ENCODE data around the gene OR8S1.
"Not testable (repeated sequence)": the region's sequence is repeated elsewhere in the genome, so short reads cannot be mapped to it uniquely, and the experiment has no call there.

Gene OR8S1, protein sequence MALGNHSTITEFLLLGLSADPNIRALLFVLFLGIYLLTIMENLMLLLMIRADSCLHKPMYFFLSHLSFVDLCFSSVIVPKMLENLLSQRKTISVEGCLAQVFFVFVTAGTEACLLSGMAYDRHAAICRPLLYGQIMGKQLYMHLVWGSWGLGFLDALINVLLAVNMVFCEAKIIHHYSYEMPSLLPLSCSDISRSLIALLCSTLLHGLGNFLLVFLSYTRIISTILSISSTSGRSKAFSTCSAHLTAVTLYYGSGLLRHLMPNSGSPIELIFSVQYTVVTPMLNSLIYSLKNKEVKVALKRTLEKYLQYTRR

DNA sequence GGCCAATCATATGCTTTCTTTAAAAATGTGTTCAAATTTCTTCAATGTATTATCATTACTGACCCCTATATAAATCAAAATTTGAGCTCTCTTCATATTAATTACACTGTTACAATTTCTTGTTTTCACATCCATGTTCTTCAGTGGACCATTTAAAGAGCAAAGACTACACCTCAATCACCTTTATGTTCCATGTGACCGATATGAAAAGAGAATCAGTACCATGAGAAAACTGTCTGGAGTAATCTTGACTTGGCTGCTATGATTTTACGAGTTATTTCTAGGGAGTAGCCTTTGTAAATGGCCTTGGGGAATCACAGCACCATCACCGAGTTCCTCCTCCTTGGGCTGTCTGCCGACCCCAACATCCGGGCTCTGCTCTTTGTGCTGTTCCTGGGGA is at the start of gene OR8S1:
TSS of gene OR8S1 (plus strand) at position 301 of the 400 bp plus-strand sequence. CDS start at position 301, 0 bp downstream.
- no peak for DNase-seq (ENCODE audit: extremely low read depth, low read depth)
- TF ChIP-seq, protein P1, sequence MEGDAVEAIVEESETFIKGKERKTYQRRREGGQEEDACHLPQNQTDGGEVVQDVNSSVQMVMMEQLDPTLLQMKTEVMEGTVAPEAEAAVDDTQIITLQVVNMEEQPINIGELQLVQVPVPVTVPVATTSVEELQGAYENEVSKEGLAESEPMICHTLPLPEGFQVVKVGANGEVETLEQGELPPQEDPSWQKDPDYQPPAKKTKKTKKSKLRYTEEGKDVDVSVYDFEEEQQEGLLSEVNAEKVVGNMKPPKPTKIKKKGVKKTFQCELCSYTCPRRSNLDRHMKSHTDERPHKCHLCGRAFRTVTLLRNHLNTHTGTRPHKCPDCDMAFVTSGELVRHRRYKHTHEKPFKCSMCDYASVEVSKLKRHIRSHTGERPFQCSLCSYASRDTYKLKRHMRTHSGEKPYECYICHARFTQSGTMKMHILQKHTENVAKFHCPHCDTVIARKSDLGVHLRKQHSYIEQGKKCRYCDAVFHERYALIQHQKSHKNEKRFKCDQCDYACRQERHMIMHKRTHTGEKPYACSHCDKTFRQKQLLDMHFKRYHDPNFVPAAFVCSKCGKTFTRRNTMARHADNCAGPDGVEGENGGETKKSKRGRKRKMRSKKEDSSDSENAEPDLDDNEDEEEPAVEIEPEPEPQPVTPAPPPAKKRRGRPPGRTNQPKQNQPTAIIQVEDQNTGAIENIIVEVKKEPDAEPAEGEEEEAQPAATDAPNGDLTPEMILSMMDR (IDR thresholded peaks at IDR 0.05; ENCODE audit: low read depth, low read length, missing control alignments) = no peak
- no peak within 1 kb of the TSS for H3K4me3 ChIP-seq (replicated peaks; ENCODE audit: low read depth, low read length)

DNA sequence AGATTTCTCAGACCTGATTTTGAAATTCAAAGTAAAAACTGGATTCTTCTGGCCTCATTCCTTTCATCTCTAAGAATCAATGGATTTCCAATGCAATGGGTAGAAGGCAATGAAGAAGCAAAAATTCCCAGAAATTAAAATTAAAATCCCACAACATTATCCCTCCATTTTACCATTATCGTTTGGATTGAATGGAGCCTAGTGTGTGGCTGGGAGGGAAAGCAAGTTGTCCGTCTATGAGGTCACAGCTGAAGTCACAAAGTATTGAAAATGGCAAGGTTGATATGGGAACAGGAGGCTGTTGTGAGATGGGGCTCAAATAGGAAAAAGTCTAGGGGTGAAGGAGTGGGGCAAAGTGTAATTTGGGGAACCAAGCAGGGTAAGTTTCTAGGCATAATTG is 43.2 kb upstream of the OR8S1 start, which contains the start of gene C12orf54:
TSS of gene C12orf54 (plus strand) at position 301 of the 400 bp plus-strand sequence. CDS start 799 bp downstream, outside the sequence.
- TF ChIP-seq, protein P1 (IDR thresholded peaks at IDR 0.05; ENCODE audit: low read depth, low read length, missing control alignments) = no peak
- H3K4me3 ChIP-seq (replicated peaks; ENCODE audit: low read depth, low read length) = no peak within 1 kb of the TSS
- DNase-seq (ENCODE audit: extremely low read depth, low read depth) = no peak

DNA sequence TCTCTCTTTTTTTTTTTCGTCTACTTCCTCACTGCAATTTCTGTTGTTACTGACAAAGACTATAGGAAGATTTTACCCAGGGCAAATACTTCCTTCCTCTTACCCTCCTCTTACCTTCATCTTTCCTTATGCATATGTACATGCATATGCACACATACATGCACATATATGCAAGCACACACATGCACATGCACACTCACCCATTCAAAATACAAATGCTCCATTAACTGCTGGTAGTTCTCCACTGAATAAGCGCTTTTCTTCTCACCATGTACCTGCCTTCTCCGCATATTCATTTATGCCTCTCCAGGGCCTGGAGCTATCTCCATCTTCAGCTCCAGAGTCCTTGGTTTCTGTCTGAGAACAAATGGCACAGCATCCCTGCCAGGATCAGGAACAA is 42.5 kb upstream of the OR8S1 start:
- H3K4me3 ChIP-seq (replicated peaks; ENCODE audit: low read depth, low read length) = no peak overlapping the region
- DNase-seq (ENCODE audit: extremely low read depth, low read depth) = no peak
- TF ChIP-seq, protein P1 (IDR thresholded peaks at IDR 0.05; ENCODE audit: low read depth, low read length, missing control alignments) = no peak

DNA sequence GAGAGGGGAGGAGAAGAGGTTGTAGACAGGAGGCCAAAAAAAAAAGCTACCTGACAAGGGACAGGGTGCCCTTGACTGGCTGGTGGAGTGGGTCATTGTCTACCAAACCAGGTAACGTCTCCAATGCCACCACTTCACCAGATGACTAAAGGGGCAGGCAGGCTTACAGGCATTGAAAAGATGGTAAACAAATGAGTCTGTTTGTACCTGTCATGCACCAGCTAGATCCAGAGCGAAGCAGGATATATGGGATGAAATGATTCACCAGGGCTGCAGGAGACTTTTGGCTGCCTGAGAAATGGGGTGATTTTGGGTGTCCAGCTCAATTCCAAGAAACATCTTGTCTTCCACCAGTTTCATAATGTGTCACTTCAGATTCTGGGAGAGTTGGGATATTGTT is 39.2 kb upstream of the OR8S1 start:
- TF ChIP-seq, protein P1 (IDR thresholded peaks at IDR 0.05; ENCODE audit: low read depth, low read length, missing control alignments) = no peak
- no peak for DNase-seq (ENCODE audit: extremely low read depth, low read depth)
- no peak overlapping the region for H3K4me3 ChIP-seq (replicated peaks; ENCODE audit: low read depth, low read length)

DNA sequence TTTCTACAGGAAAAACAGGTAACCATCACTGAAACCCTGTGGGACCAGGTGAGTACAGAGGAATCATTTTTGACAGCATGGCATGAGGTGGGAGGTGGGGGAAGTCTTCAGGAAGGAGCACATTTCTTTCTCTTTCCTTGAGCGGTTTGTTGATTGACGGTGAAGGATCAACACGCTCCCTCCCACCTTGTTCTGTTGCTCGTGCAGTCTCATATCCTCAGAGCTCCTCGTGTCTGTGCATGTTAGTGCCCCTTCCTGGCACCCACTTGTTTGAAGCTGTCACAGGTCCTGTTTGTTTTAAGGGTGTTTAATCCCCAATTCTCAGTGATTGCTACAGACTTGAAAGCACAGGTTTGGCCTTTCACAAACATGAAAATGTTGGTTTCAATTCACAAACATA is 38.8 kb upstream of the OR8S1 start:
- TF ChIP-seq, protein P1 (IDR thresholded peaks at IDR 0.05; ENCODE audit: low read depth, low read length, missing control alignments) = no peak
- H3K4me3 ChIP-seq (replicated peaks; ENCODE audit: low read depth, low read length) = no peak overlapping the region
- no peak for DNase-seq (ENCODE audit: extremely low read depth, low read depth)

DNA sequence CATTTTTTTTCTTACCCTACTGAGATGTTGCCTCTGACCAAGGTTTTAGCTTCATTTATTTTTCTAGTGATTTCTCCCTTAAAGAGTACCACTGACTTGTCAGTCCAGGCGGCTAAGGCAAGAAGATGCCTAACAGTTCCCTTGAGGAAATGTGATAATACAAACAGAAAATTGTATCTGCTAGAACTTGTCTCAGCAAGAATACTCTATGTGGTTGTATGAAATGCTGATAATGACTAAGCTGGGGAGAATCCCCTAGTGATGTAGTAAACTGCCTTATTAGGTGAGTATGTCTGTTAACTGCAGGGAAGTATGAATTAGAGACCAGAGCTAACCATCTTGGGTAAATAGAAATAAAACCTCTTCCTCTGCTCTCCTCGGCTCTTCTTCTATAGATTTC is 36.4 kb upstream of the OR8S1 start:
- DNase-seq (ENCODE audit: extremely low read depth, low read depth) = no peak
- H3K4me3 ChIP-seq (replicated peaks; ENCODE audit: low read depth, low read length) = no peak overlapping the region
- TF ChIP-seq, protein P1 (IDR thresholded peaks at IDR 0.05; ENCODE audit: low read depth, low read length, missing control alignments) = no peak

DNA sequence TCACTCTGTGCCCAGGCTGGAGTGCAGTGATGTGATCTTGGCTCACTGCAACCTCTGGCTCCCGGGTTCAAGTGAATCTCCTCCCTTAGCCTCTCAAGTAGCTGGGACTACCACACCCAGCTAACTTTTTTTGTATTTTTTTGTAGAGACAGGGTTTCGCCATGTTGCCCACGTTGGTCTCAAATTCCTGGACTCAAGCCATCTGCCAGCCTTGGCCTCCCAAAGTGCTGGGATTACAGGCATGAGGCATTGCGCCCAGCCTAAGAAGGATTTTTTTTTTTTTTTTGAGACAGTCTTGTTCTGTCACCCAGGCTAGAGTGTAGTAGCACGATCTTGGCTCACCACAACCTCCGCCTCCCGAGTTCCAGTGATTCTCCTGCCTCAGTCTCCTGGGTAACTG is 36.0 kb upstream of the OR8S1 start:
- H3K4me3 ChIP-seq (replicated peaks; ENCODE audit: low read depth, low read length); DNase-seq (ENCODE audit: extremely low read depth, low read depth): not testable (repeated sequence)

DNA sequence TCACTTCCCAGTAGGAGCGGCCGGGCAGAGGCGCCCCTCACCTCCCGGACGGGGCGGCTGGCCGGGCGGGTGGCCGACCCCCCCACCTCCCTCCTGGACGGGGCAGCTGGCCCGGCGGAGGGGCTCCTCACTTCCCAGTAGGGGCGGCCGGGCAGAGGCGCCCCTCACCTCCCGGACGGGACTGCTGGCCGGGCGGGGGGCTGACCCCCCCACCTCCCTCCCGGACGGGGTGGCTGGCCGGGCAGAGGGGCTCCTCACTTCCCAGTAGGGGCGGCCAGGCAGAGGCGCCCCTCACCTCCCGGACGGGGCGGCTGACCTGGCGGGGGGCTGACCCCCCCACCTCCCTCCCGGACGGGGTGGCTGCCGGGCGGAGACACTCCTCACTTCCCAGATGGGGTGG is 25.2 kb upstream of the OR8S1 start:
- not testable (repeated sequence) for H3K4me3 ChIP-seq (replicated peaks; ENCODE audit: low read depth, low read length); DNase-seq (ENCODE audit: extremely low read depth, low read depth)

DNA sequence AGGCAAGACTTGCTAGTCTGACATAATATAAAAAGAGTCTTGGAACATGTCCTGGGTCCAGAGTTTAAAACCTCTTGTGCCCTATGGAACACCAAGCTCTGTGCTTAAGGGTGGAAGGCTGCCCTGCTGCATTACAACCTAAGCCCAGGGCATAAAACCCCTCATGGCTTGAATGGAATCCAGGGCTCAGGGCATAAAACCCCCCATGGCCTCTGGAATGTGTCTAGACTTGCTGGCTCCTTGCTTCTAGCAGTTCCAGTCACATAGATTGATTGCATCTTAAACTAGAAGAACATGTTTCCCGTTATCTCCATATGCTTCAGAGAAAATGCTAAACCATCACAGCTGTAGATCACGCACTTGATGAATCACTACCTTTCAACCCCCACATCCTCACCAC is 18.6 kb upstream of the OR8S1 start:
- not testable (repeated sequence) for H3K4me3 ChIP-seq (replicated peaks; ENCODE audit: low read depth, low read length); DNase-seq (ENCODE audit: extremely low read depth, low read depth)
